Smooth muscle cell (in vitro differentiated cells): Measurements from ENCODE around the gene CCDC12. TPM values are rescaled to one million over a fixed set of nuclear protein-coding genes. Genes with fewer than 3 reads are reported as not detected.

Experiments
- DNase-seq: peaks from one replicate; lab custom pipeline; 2025; ENCODE audit not compliant: unreplicated experiment; lab: John Stamatoyannopoulos, UW
- H2AFZ ChIP-seq: fragments of 200-600 bp; sonication (generic); 2 replicates; pipeline ENCODE4 v1.6.0; 2016; ENCODE audit warnings: antibody characterized with exemption, low read depth, mild to moderate bottlenecking
- H3F3A ChIP-seq: fragments of 200-600 bp; sonication (generic); 2 replicates; pipeline ENCODE4 v1.6.0; 2017; ENCODE audit warnings: antibody characterized with exemption, low read depth
- H3K27ac ChIP-seq: fragments of 200-600 bp; sonication (generic); 2 replicates; pipeline ENCODE4 v1.5.1; 2016; ENCODE audit warnings: low read depth, mild to moderate bottlenecking
- H3K27me3 ChIP-seq: fragments of 200-600 bp; sonication (generic); 2 replicates; pipeline ENCODE4 v1.6.1; 2016; ENCODE audit warnings: low read depth, mild to moderate bottlenecking
- H3K36me3 ChIP-seq: fragments of 200-600 bp; sonication (generic); 2 replicates; pipeline ENCODE4 v1.5.1; 2016; ENCODE audit warnings: low read depth
- H3K4me1 ChIP-seq: fragments of 200-600 bp; sonication (generic); 2 replicates; pipeline ENCODE4 v1.5.1; 2016; ENCODE audit warnings: low read depth
- H3K4me2 ChIP-seq: fragments of 200-600 bp; sonication (generic); 2 replicates; pipeline ENCODE4 v1.6.0; 2016; ENCODE audit warnings: mild to moderate bottlenecking
- H3K4me3 ChIP-seq: fragments of 200-600 bp; sonication (generic); 2 replicates; pipeline ENCODE4 v1.5.1; 2016; ENCODE audit warnings: mild to moderate bottlenecking
- H3K79me2 ChIP-seq: fragments of 200-600 bp; sonication (generic); 2 replicates; pipeline ENCODE4 v1.6.0; 2016; ENCODE audit warnings: low read depth, mild to moderate bottlenecking
- H3K9ac ChIP-seq: fragments of 200-600 bp; sonication (generic); 2 replicates; pipeline ENCODE4 v1.6.0; 2016; ENCODE audit warnings: low read depth
- H3K9me3 ChIP-seq: fragments of 200-600 bp; sonication (generic); replicated peaks from 2 replicates; pipeline ENCODE4 v1.5.1; 2016; ENCODE audit warnings: low read depth
- H4K20me1 ChIP-seq: fragments of 200-600 bp; sonication (generic); 2 replicates; pipeline ENCODE4 v1.6.0; 2016; ENCODE audit warnings: low read depth
- CTCF ChIP-seq: fragments of 200-600 bp; sonication (generic); IDR thresholded peaks from 2 replicates; pipeline ENCODE4 v1.5.1; 2017; ENCODE audit warnings: borderline replicate concordance, mild to moderate bottlenecking, antibody characterized with exemption; ENCODE audit not compliant: insufficient read depth, poor library complexity, severe bottlenecking
- WGBS: methylation state at CpG from one replicate; pipeline ENCODE4 v1.1.7; 2016; ENCODE audit warnings: low lambda C conversion rate; 5-methylcytosine and 5-hydroxymethylcytosine counted together
- polyA plus RNA-seq: library from polyadenylated mRNA; unstranded; fragments of >200 nt; fragmentation: Nextera tagmentation; extraction: Ambion mirVana; gene quantifications from 2 replicates; pipeline ENCODE4 v1.2.1, GENCODE V29; 2016
- total RNA-seq: library from RNA; depleted of rRNA; stranded (reverse); fragments of >200 nt; gene quantifications from 2 replicates; pipeline ENCODE4 v1.2.3, GENCODE V29; 2014

The CCDC12 gene
- total and polyA plus RNA-seq, 2 experiments from 2014 or later = 23.9 to 52.4 TPM

- Histone ChIP-seq H3K27me3 (no peaks in the 10 kb centered on the region), H3F3A (no peaks in the 10 kb centered on the region), H2AFZ (no peak overlapping the region), H3K9ac (no peak overlapping the region), H3K9me3 (no peaks in the 10 kb centered on the region), H3K4me2 (no peak overlapping the region), H3K4me1 (no peaks in the 10 kb centered on the region), H3K27ac (no peak overlapping the region), H3K4me3 (no peak overlapping the region), H3K79me2 (no peaks in the 10 kb centered on the region), H3K36me3 (no peaks in the 10 kb centered on the region), H4K20me1 (no peaks in the 10 kb centered on the region)
- 81% methylated on average over 2 of the region's 2 CpGs for WGBS
- TF ChIP-seq CTCF = no peak
- no peak for DNase-seq
Observed at GRCh38 chr3:46993292-46993691, 16.7 kb upstream of the CCDC12 start.

- Histone ChIP-seq H3K4me1 (peaks cover 1% of the 10 kb centered on the region), H3K79me2 (no peaks in the 10 kb centered on the region), H3K27ac (no peak overlapping the region), H3K4me3 (no peak overlapping the region), H3K9me3 (no peaks in the 10 kb centered on the region), H3K27me3 (no peaks in the 10 kb centered on the region), H4K20me1 (no peaks in the 10 kb centered on the region), H2AFZ (no peak overlapping the region), H3F3A (no peaks in the 10 kb centered on the region), H3K9ac (no peak overlapping the region), H3K36me3 (no peaks in the 10 kb centered on the region), H3K4me2 (no peak overlapping the region)
- WGBS = 92% methylated on average over 9 of the region's 9 CpGs
- TF ChIP-seq CTCF = no peak
- no peak for DNase-seq
Observed at GRCh38 chr3:46992231-46992630, 15.7 kb upstream of the CCDC12 start.

- no peak overlapping the region for H3K9ac ChIP-seq
- H2AFZ ChIP-seq = no peak overlapping the region
- TF ChIP-seq CTCF = no peak
- no peaks in the 10 kb centered on the region for H4K20me1 ChIP-seq
- no peak overlapping the region for H3K4me3 ChIP-seq
- H3K36me3 ChIP-seq = no peaks in the 10 kb centered on the region
- peaks cover 3% of the 10 kb centered on the region for H3K4me1 ChIP-seq
- no peak for DNase-seq
- H3K4me2 ChIP-seq = no peak overlapping the region
- no peaks in the 10 kb centered on the region for H3F3A ChIP-seq
- no peak overlapping the region for H3K27ac ChIP-seq
- no peaks in the 10 kb centered on the region for H3K79me2 ChIP-seq
- no peaks in the 10 kb centered on the region for H3K9me3 ChIP-seq
- no peaks in the 10 kb centered on the region for H3K27me3 ChIP-seq
- WGBS = 95% methylated on average over 16 of the region's 16 CpGs
Observed at GRCh38 chr3:46991406-46992165, 15.0 kb upstream of the CCDC12 start.
